DND-41 (cell line): ENCODE data around the gene SEC14L2.

Experiments
- ATAC-seq: fragments of 200-7000 bp; cut with Tn5 transposase; 3 replicates; pipeline ENCODE4 v1.9.1; 2021; ENCODE audit warnings: low read depth; ENCODE audit not compliant: insufficient read depth
- DNase-seq: peaks from one replicate; pipeline ENCODE4 v3.0.0-alpha.2; 2020
- H2AFZ ChIP-seq: 2 replicates; pipeline ENCODE4 v1.6.0; 2012; ENCODE audit warnings: low read depth, low read length
- H3K27ac ChIP-seq: 2 replicates; pipeline ENCODE4 v1.5.1; 2012; ENCODE audit warnings: low read length, inconsistent platforms
- H3K27me3 ChIP-seq: fragments of 200-600 bp; sonication (generic); 2 replicates; pipeline ENCODE4 v1.6.0; 2012; ENCODE audit warnings: low read length, mild to moderate bottlenecking, inconsistent platforms; ENCODE audit not compliant: insufficient read depth, poor library complexity
- H3K36me3 ChIP-seq: 2 replicates; pipeline ENCODE4 v1.5.1; 2012; ENCODE audit warnings: low read length, inconsistent platforms; ENCODE audit not compliant: insufficient read depth
- H3K4me1 ChIP-seq: 2 replicates; pipeline ENCODE4 v1.5.1; 2012; ENCODE audit warnings: mild to moderate bottlenecking, low read length; ENCODE audit not compliant: insufficient read depth
- H3K4me2 ChIP-seq: 2 replicates; pipeline ENCODE4 v1.6.0; 2012; ENCODE audit warnings: mild to moderate bottlenecking, moderate library complexity, low read length, inconsistent platforms; ENCODE audit not compliant: insufficient read depth
- H3K4me3 ChIP-seq, 2 experiments: fragments of 200-600 bp in 1 of 2; shearing (Covaris generic) in 1 of 2; 2 replicates each; pipeline ENCODE4 v1.5.1; 2012 to 2016; ENCODE audit warnings: inconsistent platforms in 2 of 2, low read length in 2 of 2, mild to moderate bottlenecking in 2 of 2, low read depth in 1 of 2, moderate library complexity in 1 of 2
- H3K79me2 ChIP-seq: 2 replicates; pipeline ENCODE4 v1.6.0; 2012; ENCODE audit warnings: low read length, inconsistent platforms; ENCODE audit not compliant: insufficient read depth
- H3K9ac ChIP-seq: 2 replicates; pipeline ENCODE4 v1.6.0; 2012; ENCODE audit warnings: low read depth, mild to moderate bottlenecking, inconsistent platforms, low read length, moderate library complexity
- H3K9me3 ChIP-seq: 2 replicates; pipeline ENCODE4 v1.5.1; 2012; ENCODE audit warnings: low read length, moderate library complexity, mild to moderate bottlenecking, inconsistent platforms; ENCODE audit not compliant: insufficient read depth, severe bottlenecking
- H4K20me1 ChIP-seq: 2 replicates; pipeline ENCODE4 v1.6.0; 2012; ENCODE audit warnings: low read length; ENCODE audit not compliant: insufficient read depth
- CTCF ChIP-seq: IDR thresholded peaks from 2 replicates; pipeline ENCODE4 v1.5.1; 2012; ENCODE audit warnings: borderline replicate concordance, low read length, moderate library complexity, mild to moderate bottlenecking; ENCODE audit not compliant: poor library complexity, severe bottlenecking; ENCODE audit errors: extremely low read depth
- EZH2 ChIP-seq: IDR thresholded peaks from 3 replicates; pipeline ENCODE4 v1.6.1; 2012; ENCODE audit warnings: borderline replicate concordance, low read depth, mild to moderate bottlenecking, moderate library complexity, low read length, inconsistent platforms; ENCODE audit not compliant: severe bottlenecking

Gene SEC14L2

GRCh38 chr22:30455075-30455840 lies 58.4 kb downstream of the SEC14L2 start:
- H3K4me3 ChIP-seq = no peak overlapping the region
- no peak for ATAC-seq
- no peak for DNase-seq
- TF ChIP-seq CTCF (no peak), EZH2 (no peak)
- H3K27ac ChIP-seq = no peak overlapping the region
- H3K36me3 ChIP-seq = no peaks in the 10 kb centered on the region
- H3K27me3 ChIP-seq = no peaks in the 10 kb centered on the region
- H3K4me2 ChIP-seq = no peak overlapping the region
- H2AFZ ChIP-seq = no peak overlapping the region
- H3K4me1 ChIP-seq = no peaks in the 10 kb centered on the region
- H3K9me3 ChIP-seq = no peaks in the 10 kb centered on the region
- H3K79me2 ChIP-seq = no peaks in the 10 kb centered on the region
- 0 out of 2 replicates have a peak, but pooled peaks cover 3% of the 10 kb centered on the region for H4K20me1 ChIP-seq
- no peak overlapping the region for H3K9ac ChIP-seq

GRCh38 chr22:30457981-30458380 lies 61.2 kb downstream of the SEC14L2 start:
- DNase-seq (no peak), ATAC-seq (no peak)
- Histone ChIP-seq H3K4me1 (no peaks in the 10 kb centered on the region), H3K4me3 (no peak overlapping the region), H2AFZ (no peak overlapping the region), H3K9ac (no peak overlapping the region), H3K27me3 (no peaks in the 10 kb centered on the region), H3K9me3 (no peaks in the 10 kb centered on the region), H3K36me3 (no peaks in the 10 kb centered on the region), H3K27ac (no peak overlapping the region), H3K4me2 (no peak overlapping the region), H3K79me2 (no peaks in the 10 kb centered on the region), H4K20me1 (0 out of 2 replicates have a peak, but pooled peaks cover 3% of the 10 kb centered on the region)
- TF ChIP-seq EZH2 (no peak), CTCF (no peak)

- Histone ChIP-seq H3K4me3 (no peak overlapping the region), H4K20me1 (0 out of 2 replicates have a peak, but pooled peaks cover 3% of the 10 kb centered on the region), H3K79me2 (no peaks in the 10 kb centered on the region), H3K27ac (no peak overlapping the region), H3K4me1 (no peaks in the 10 kb centered on the region), H3K27me3 (no peaks in the 10 kb centered on the region), H3K4me2 (no peak overlapping the region), H3K9ac (no peak overlapping the region), H3K36me3 (no peaks in the 10 kb centered on the region), H2AFZ (no peak overlapping the region), H3K9me3 (no peaks in the 10 kb centered on the region)
- peak; percentile 67 for DNase-seq
- TF ChIP-seq EZH2 = no peak
- TF ChIP-seq CTCF = no peak
- peak; percentile 86 for ATAC-seq
These were observed 62.6 kb downstream of the SEC14L2 start for GRCh38 chr22:30459181-30460052.
